Germinal center (tissue), 1 donor: Measurements from ENCODE around the gene TCF4.

Source experiments
- DNase-seq: peaks from one replicate; pipeline ENCODE4 v3.0.0; 2012; ENCODE audit warnings: mixed read lengths, low spot score

Gene TCF4

DNA sequence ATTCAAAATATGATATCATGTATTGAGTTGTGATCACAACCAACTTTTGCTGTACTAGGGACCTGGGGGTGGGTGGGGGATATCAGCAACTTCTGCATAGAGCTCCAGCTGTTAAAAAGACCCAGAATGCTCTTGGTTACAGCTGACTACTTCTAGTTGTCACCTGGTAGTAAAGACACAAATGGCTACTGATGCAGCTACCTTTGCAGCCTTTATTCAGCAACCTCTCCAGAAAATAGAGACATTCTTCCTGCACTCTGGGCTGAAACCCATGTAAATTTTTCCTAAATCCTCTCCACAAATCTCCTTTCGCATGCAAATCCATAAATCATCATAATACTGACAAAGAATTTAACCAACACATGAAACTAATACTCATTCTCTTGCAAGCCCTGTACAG, 238.3 kb downstream of the TCF4 start:
- no peak for DNase-seq

- DNase-seq = no peak
These were observed 240.8 kb downstream of the TCF4 start for GRCh38 chr18:55346961-55347740.

- no peak for DNase-seq
These were observed 241.6 kb downstream of the TCF4 start for GRCh38 chr18:55346387-55346786.

DNA sequence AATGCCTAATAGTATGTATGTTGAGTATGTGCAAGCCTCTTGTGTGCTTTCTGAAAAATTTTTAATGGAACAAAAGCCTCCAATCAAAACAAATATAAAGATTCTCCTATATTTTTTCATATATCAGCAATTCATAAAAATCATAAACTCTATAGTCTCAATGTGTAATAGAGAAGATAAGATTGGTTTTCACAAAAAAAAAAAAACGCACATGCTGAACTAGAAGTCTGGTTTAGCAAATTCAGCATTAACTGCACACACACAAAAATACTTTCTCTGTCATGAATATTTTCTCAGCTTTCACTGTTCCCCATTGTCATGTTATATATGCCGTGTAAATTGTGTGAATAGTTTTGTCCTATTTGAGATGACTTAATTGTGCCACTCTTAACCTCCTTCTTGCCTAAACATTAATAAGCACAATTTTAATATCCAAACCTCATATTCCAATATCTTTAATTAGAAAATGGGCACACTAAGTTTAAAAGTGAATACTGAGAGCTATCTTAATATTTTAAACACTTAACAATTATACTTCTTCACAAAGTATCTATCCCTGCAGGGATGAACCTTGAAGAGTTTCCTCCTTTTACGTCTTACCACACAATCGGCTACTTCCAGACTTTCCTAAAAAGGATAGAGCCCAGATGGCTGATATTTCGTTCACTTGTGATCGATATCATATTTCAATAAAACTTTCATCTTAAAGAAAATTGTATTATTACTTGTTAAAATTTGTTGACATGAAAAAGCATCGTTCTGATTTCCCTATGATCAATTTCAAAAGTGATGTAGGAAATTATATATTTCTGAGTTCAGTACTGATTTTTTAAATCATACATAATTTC, 242.7 kb downstream of the TCF4 start:
- DNase-seq = no peak

- DNase-seq = peak; percentile 13
These were observed 244.5 kb downstream of the TCF4 start for GRCh38 chr18:55343396-55344073.

DNA sequence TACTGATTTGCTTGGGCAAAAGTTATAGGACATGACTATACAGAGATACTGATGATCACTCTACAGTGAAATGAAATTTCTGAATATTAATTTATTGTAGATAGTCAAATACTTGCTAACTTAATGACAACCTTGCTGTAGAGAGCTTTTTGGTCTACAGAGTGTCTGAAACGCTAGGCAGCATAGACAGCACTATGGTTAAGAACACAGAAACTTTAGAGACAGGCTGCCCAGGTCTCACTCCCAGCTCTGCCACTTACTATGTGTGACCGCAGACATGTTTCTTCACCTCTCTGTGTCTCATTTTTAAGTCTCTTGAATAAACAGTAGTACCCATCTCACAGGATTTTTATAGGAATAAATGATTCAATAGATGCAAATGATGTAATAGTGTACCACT, 247.0 kb downstream of the TCF4 start:
- no peak for DNase-seq

DNA sequence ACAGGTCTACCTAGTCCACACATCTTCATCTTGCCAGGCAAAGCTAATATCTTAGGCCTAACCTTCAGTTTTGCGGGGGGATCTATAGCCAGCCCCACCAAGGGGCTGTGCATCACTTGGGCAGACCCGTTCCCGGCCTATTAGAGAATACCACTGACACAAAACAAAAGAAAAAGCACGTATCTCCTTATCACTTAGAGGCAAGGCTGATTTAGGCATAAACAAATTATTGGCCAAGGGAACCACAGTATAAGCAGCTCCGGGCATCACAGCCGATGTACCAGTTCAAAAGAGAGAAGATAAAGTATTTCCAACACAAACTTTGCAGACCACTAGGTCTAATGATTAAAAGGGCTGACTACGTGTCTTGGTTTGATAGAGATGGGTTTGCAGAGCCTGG, 248.0 kb downstream of the TCF4 start:
- DNase-seq = no peak

DNA sequence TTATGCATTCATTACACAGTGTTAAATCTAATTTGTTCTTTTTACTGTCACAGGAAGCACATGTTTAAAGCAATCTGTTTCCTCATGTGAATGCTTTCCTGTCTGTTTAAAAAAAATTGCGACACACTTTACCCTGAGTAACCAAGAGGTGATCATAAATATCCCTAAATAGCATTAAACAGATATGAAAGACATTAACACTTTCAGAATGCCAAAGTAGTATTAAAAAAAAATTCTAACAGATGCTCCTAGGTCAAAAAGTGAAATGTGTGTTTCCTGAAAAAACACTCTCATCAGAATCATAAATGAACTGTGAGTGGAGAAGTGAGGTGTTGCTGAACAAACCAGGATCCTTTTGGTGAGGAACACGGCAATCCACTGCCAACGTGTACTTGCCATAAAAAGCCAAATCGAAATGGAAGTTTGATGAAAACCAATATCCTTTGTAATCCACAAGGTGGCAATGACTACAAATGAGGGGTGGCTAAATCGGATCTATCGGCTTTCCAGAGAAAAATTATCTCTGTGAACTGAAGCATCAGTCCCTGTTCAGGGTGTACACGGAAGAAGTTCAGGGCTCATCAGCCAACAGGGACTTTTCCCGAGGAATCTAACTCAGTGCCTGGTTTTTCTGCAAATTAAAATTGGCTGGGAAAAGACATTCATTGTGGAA, 248.9 kb downstream of the TCF4 start:
- DNase-seq = no peak

GRCh38 chr18:55337908-55338521, 250.0 kb downstream of the TCF4 start:
- no peak for DNase-seq

DNA sequence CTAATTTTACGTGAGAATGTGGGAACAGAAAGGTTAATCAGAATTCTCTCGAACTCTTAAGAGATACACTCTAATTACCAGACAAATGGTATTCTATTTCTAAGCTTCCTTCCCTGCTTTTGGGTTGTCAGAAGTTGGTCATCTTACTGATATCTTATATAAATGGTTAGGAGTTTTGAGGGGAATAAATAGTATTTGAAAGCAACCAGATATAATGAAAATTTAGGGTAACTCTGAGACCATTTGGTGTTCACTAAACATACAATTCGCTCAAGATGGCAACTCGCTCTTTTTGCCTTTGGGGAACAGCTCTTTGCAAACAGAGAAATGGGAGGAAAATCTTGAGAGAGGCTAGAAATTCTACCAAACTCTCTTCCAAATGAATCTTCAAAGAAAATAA, 250.9 kb downstream of the TCF4 start:
- DNase-seq = no peak

DNA sequence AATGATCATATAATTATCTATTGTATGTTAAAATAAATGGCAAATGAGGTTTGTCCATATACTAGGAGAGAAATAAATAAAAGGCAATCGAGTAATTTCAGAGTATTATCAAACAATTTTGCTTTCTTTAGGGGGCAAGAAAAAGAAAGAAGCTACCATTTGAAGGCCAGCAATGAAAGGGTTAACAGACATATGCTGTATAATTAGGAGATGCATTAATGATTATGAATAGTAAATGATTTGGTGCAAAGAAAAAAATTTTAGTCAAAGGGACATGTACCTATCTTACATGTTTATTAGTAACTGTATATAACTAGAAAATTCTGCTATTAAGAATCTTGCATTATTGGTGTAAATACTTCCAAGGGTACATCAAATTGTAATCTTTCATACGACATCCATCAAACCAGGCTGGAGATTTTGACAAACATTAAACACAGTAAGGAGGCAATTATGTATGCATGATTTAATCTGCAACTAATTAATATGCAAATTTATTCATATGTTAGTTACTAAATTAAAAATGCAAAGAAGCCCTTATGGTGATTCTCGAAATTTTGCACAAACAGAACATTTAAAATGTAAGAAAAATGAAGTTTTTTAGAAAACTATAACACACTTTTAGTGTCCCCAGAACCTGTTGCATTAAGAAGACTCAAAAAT, 251.4 kb downstream of the TCF4 start:
- DNase-seq = no peak

DNA sequence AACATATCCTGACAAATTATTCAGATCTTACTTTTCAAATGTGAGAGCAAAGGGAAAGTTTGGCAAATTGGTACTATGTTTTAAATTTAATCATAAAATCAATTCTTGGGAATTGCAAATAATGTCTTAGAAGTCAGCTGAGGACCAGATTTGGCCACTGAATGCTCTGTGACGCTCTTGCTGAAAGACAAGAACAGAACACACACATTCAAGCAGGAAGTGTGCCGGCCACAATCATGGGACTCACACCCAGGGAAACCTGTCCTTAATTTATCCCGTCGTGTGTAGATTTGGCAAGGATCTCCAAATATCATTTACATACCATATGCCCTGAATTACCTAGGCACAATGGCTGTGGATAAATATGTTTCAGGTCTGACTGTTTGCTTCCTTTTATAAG, 253.1 kb downstream of the TCF4 start:
- DNase-seq = no peak

GRCh38 chr18:55331301-55331700, 256.7 kb downstream of the TCF4 start:
- no peak for DNase-seq

- DNase-seq = no peak
These were observed 259.7 kb downstream of the TCF4 start for GRCh38 chr18:55328301-55328700.

DNA sequence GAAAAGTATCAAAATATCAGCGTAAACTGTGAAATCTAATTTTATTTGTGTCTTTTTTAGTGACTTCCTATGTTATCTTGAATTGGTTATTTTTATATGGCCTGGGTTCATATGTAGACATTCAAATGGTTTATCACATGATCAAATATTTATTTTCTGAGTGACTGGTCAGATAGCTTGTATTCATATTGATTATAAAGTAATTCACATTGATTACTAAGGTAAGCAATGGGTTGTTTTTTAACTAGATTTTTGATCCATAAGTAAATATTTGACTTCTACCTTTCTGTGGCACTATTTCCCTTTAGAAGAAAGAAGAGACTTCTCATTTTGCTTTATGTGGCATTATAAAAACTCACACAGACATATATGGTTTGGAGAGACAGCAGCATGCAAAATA, 260.5 kb downstream of the TCF4 start:
- no peak for DNase-seq

GRCh38 chr18:55326134-55326533, 261.9 kb downstream of the TCF4 start:
- DNase-seq = no peak

DNA sequence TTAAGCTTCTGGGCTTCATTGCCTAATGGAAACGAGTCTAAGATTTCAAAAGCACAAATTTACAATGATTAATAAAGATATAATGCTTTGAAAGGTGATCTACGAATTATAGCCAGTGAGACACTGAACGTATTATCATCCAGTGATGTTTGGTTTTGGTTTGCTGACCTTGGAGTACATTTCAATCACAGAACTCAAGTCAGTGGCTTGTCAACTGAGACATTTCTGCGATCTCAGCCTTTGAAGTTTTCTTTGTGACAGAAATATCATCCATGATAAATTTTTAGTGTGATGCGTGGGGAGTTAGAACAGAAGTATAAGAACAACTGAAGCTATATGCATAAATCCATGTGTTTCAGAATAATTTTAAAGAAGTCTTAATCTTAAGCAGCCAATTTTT, 263.8 kb downstream of the TCF4 start:
- no peak for DNase-seq

DNA sequence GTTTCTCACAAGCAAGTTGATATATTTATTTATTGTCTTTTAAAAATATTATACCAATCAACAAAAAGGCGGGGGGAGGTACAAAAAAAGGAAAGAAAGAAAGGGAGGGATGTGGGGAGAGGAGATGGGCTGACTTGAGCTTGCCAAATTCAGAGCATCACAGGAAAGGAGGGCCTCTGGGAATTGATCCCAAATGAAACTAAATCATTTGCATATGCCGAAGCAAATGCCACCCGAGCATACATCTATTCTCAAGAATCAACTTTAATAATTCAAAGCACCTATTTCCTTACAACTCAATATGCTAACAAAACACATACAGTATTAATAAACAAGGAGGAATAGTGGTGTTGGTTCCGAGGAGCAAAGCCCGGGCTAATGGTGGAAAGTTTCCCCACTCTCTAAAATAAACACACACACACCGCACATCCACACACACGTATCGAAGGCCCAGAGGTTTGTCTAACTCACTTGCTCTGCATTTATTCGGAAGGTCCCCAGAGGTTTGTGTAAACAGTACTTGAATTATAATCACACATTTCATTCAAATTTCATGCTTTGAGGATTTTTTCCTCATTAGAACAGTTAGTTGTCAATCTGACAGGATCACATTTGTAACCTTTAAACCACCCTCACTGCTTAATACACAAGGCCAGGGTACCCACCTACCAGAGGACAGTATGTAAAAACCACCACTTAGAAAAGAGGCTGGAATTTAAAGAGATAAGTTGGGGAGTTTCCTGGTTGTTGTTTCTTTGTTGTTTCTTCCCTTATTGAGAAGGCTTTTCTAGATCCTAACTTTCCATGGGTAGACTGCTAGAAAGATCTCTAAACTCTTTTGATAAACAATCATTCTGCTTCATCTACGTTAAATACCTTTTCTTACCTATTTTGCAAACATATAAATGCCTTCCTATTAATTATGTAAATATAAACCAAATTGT, 264.7 kb downstream of the TCF4 start:
- DNase-seq = no peak

GRCh38 chr18:55322178-55322735, 265.7 kb downstream of the TCF4 start:
- DNase-seq = peak; percentile 54
